ENCODE results near the gene CASTOR1.

Gene CASTOR1

GRCh38 chr22:30245985-30246813 is 43.1 kb downstream of the CASTOR1 start, which contains the start of gene LIF:
LIF (minus strand) TSS chr22:30246759; CDS start chr22:30246695, 64 bp downstream.
- DNase-seq (ENCODE audit: low read depth in 2 of 2), result peak; percentile 48 to 53

- DNase-seq (ENCODE audit: low read depth in 2 of 2), result no peak
Observed at GRCh38 chr22:30245181-30245984, 43.9 kb downstream of the CASTOR1 start.

DNA sequence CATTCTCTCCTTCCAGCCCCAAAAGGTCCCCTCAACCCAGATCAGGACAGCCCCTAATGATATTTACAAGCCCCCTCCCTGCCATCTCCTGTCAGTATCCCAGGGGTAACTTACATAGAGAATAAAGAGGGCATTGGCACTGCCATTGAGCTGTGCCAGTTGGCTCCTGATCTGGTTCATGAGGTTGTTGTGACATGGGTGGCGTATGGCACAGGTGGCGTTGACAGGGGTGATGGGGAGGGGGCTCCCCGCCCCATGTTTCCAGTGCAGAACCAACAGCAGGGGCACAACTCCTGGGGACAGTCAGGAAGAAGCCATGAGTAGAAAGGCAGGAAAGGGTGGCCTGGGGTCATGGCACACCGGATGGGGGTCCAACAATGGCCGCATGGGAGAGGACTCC is 44.7 kb downstream of the CASTOR1 start:
- no peak for DNase-seq (ENCODE audit: low read depth in 2 of 2)

GRCh38 chr22:30244066-30244465 is 45.2 kb downstream of the CASTOR1 start:
- DNase-seq (ENCODE audit: low read depth in 2 of 2), result no peak

DNA sequence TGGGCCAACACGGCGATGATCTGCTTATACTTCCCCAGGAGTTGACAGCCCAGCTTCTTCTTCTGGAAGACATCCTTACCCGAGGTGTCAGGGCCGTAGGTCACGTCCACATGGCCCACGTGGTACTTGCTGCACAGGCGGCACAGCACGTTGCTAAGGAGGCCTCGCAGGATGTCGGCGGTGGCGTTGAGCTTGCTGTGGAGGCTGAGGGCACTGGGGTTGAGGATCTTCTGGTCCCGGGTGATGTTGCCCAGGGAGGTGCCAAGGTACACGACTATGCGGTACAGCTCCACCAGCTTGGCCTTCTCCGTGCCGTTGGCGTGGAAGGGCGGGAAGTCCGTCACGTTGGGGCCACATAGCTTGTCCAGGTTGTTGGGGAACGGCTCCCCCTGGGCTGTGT is 45.6 kb downstream of the CASTOR1 start:
- no peak for DNase-seq (ENCODE audit: low read depth in 2 of 2)

GRCh38 chr22:30241576-30242371 is 47.5 kb downstream of the CASTOR1 start:
- DNase-seq (ENCODE audit: low read depth in 2 of 2), result no peak

DNA sequence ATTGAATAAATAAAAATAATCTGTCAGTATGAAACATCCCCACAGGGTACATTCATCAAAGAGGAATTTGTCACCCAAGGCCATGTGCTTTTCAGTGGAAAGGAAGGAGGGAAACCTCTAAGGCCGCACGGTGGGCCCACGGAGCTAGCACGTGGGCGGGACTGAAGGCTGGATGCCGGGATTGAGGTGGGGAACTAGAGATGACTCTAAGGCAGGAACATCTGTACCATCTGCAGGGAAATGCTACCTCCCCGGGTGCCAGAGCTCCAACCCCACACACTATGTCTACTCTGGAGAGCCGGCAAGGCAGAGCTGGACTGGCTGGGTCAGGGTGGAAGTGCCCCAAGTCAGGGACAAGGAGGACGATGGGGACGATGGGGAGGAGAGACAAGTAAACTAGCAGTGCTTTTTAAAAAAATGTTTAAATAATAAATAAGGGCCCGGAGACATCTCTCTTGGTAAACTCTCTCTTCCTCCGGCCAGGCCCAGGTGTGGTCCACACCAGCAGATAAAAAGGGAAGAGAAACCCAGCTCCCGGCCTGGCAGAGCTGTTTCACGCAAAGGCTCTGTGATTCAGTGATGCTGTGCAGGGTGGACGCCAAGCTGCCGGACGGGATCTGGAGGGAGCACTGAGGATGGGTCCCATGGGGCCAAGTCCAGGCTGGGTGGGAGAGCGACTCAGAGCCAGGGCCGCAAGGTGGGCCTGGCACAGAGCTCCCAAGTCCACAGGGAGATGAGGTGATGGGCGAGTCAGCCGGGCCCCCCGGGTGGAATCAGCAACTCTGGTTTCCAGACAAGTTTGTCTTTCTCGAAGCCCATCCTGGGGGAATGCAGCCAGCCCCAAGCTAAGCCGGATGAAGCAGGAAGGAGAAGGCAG is 48.5 kb downstream of the CASTOR1 start:
- no peak for DNase-seq (ENCODE audit: low read depth in 2 of 2)

GRCh38 chr22:30239488-30240405 is 49.6 kb downstream of the CASTOR1 start:
- DNase-seq (ENCODE audit: low read depth in 2 of 2), result no peak

GRCh38 chr22:30238661-30239487 is 50.4 kb downstream of the CASTOR1 start:
- no peak for DNase-seq (ENCODE audit: low read depth in 2 of 2)

DNA sequence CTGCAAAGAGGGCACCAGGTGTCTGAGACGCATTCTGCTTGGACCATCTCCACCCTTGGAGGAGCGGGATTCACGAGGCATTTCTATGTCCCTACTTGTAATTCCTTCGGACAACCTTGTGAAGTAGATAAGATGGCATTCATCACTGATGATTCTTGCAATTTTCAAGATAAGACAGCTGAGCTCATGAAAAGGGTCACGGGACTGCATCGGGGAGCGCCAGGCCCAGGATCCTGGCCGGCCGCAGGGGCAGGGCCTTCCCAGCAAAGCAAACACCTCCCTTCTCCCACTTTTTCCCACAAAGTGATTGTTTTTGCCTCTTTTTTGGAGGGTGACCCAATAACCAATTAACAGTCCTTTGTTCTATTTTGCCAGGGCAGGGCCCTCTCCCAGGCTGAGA is 51.2 kb downstream of the CASTOR1 start:
- DNase-seq (ENCODE audit: low read depth in 2 of 2), result no peak

DNA sequence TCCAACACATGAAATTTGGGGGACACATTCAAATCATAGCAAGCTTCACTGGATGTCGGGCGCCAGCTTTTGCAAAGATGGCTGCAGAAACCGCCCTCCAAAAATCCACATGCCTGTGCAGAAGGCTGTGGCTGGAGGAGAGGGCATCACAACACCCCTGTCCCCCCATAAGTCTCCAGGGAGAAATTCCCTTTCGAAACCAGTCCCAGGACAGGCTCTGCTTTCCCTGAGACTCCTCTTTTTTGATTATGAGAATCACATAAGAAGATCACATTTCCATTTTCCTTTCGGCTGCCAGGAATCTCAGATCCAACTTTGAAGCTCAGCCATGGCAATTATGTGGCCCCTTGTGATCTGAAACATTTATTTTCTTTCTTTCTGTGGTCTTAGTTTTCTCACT is 52.4 kb downstream of the CASTOR1 start:
- no peak for DNase-seq (ENCODE audit: low read depth in 2 of 2)

- no peak for DNase-seq (ENCODE audit: low read depth in 2 of 2)
Observed at GRCh38 chr22:30235687-30236170, 53.6 kb downstream of the CASTOR1 start.
